ENCODE measurements around the gene MACROD2. TPM values are rescaled to one million over a fixed set of nuclear protein-coding genes. Genes with fewer than 3 reads are reported as not detected.

MACROD2 gene
- total and polyA plus RNA-seq, 9 donors = 3.7 to 25.5 (median 7.8) TPM

DNA sequence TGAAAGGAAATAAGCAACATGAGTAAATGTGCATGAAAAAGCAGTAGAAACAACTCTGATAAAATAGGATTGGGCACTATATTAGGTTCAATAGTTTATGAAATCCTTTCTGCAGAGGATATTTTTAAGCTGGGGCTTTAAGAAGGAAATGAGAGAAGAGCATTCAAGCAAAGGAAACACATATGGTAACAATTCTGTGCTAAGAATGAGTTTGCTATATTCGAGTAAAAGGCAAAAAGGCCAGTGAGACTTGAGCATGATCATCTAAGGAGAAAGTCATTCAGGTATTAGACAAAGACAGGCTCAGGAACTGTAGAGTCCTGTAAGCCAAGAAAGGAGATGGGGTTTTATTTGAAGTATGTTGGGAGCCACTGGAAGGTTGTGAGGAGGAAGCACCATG is 729.2 kb downstream of the MACROD2 start:
- Histone ChIP-seq H3K9me3 (no peaks in the 10 kb centered on the region), H3K4me1 (ENCODE audit: insufficient read depth) (no peaks in the 10 kb centered on the region), H3K27me3 (no peaks in the 10 kb centered on the region), H3K27ac (no peak overlapping the region), H3K36me3 (no peaks in the 10 kb centered on the region), H3K4me3 (no peak overlapping the region)
- 69 to 90% (median 90%) methylated on average over 1 of the region's 1 CpG for WGBS, 3 donors
- TF ChIP-seq POLR2A (IDR thresholded peaks at IDR 0.05) (no peak), EP300 (IDR thresholded peaks at IDR 0.05) (no peak), CTCF (IDR thresholded peaks at IDR 0.05) (no peak)
- intact Hi-C loops (cut with DNase I) = no loop called here
- no peak for DNase-seq

DNA sequence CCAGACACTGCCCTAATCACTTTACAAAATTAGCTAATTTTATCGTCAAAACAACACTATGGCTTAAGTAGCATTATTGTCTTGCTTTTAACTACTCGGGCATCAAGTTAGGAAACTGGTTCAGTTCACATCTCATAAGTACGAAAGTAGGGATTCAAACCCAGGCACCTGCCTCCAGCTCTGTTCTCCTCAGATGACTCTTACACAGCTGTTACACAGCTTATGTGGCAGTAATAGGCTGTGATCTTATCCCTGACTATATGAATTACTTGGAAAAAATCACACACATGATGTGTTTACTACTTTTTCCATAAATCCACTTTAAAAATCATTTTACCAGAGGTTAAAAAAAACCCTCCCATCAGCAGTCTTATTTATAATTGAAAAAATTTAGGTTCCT is 731.3 kb downstream of the MACROD2 start:
- intact Hi-C loops (cut with DNase I) = no loop called here
- no peaks in the 10 kb centered on the region for H3K9me3 ChIP-seq
- H3K27me3 ChIP-seq = no peaks in the 10 kb centered on the region
- H3K4me3 ChIP-seq = no peak overlapping the region
- DNase-seq = no peak
- TF ChIP-seq EP300 (IDR thresholded peaks at IDR 0.05) (no peak), CTCF (IDR thresholded peaks at IDR 0.05) (no peak), POLR2A (IDR thresholded peaks at IDR 0.05) (no peak)
- H3K27ac ChIP-seq = no peak overlapping the region
- no peaks in the 10 kb centered on the region for H3K36me3 ChIP-seq
- WGBS, 3 donors = 95 to 97% (median 96%) methylated on average over 3 of the region's 3 CpGs
- no peaks in the 10 kb centered on the region for H3K4me1 ChIP-seq (ENCODE audit: insufficient read depth)

GRCh38 chr20:14727485-14728150 is 732.3 kb downstream of the MACROD2 start:
- no peak overlapping the region for H3K4me3 ChIP-seq
- intact Hi-C loops (cut with DNase I) = no loop called here
- no peak for DNase-seq
- no peak for TF ChIP-seq POLR2A (IDR thresholded peaks at IDR 0.05)
- TF ChIP-seq CTCF (IDR thresholded peaks at IDR 0.05) = no peak
- no peak for TF ChIP-seq EP300 (IDR thresholded peaks at IDR 0.05)
- H3K27me3 ChIP-seq = no peaks in the 10 kb centered on the region
- no peak overlapping the region for H3K27ac ChIP-seq
- peaks cover 1% of the 10 kb centered on the region for H3K4me1 ChIP-seq (ENCODE audit: insufficient read depth)
- H3K9me3 ChIP-seq = no peaks in the 10 kb centered on the region
- H3K36me3 ChIP-seq = no peaks in the 10 kb centered on the region
- 94 to 98% (median 95%) methylated on average over 1 of the region's 1 CpG for WGBS, 3 donors

DNA sequence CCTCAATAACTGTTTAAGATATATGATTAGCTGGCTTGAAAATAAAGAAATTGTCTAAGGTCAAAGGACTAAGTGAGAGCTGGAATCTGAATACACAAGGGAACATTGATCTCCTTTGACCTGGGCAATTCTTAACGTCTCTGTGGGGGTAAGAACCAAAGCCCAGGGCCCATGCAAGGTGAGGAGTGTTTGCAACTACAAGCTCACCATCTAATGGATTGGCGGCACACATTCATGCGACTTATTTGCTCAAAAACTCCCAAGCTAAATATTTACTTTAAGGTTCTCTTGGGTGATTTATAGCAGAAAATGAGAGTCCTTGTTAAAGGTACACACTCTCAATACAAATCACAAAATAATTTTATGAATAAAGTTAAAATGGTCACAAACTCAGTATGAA is 734.1 kb downstream of the MACROD2 start:
- H3K27me3 ChIP-seq = no peaks in the 10 kb centered on the region
- no peak for TF ChIP-seq CTCF (IDR thresholded peaks at IDR 0.05)
- TF ChIP-seq POLR2A (IDR thresholded peaks at IDR 0.05) = no peak
- no peak for TF ChIP-seq EP300 (IDR thresholded peaks at IDR 0.05)
- H3K27ac ChIP-seq = no peak overlapping the region
- 87 to 95% (median 91%) methylated on average over 3 of the region's 3 CpGs for WGBS, 3 donors
- H3K9me3 ChIP-seq = no peaks in the 10 kb centered on the region
- no peak for DNase-seq
- no peaks in the 10 kb centered on the region for H3K36me3 ChIP-seq
- H3K4me1 ChIP-seq (ENCODE audit: insufficient read depth) = peaks cover 1% of the 10 kb centered on the region
- H3K4me3 ChIP-seq = no peak overlapping the region
- intact Hi-C loops (cut with DNase I) = no loop called here

Data from ovary (tissue), 9 donors.